GM18505 (cell line): ENCODE measurements around the gene TXNL1.

Source experiments
- ATAC-seq: cut with Tn5 transposase; IDR thresholded peaks from one replicate; pipeline ENCODE4 v1.9.1; 2021; ENCODE audit not compliant: unreplicated experiment
- POLR2A ChIP-seq: IDR thresholded peaks from 4 replicates; pipeline ENCODE4 v1.6.1; 2011; ENCODE audit warnings: borderline replicate concordance; ENCODE audit not compliant: insufficient read depth, insufficient read length; ENCODE audit errors: extremely low read depth

Gene TXNL1

GRCh38 chr18:56570978-56571377, 67.4 kb downstream of the TXNL1 start:
- no peak for TF ChIP-seq POLR2A
- no peak for ATAC-seq

GRCh38 chr18:56569416-56569815, 69.0 kb downstream of the TXNL1 start:
- TF ChIP-seq POLR2A: no peak
- ATAC-seq: no peak

GRCh38 chr18:56568986-56569385, 69.4 kb downstream of the TXNL1 start:
- TF ChIP-seq POLR2A: no peak
- ATAC-seq: no peak

- no peak for ATAC-seq
- no peak for TF ChIP-seq POLR2A
Observed at GRCh38 chr18:56565551-56566345, 72.6 kb downstream of the TXNL1 start.

- no peak for TF ChIP-seq POLR2A
- ATAC-seq: no peak
Observed at GRCh38 chr18:56565046-56565445, 73.3 kb downstream of the TXNL1 start.

GRCh38 chr18:56563568-56563967, 74.8 kb downstream of the TXNL1 start:
- TF ChIP-seq POLR2A: no peak
- ATAC-seq: no peak

- ATAC-seq: no peak
- no peak for TF ChIP-seq POLR2A
Observed at GRCh38 chr18:56562479-56562878, 75.9 kb downstream of the TXNL1 start.

GRCh38 chr18:56560992-56561391, 77.4 kb downstream of the TXNL1 start:
- ATAC-seq: no peak
- TF ChIP-seq POLR2A: no peak

GRCh38 chr18:56559044-56559443, 79.3 kb downstream of the TXNL1 start:
- TF ChIP-seq POLR2A: no peak
- no peak for ATAC-seq

- ATAC-seq: no peak
- no peak for TF ChIP-seq POLR2A
Observed at GRCh38 chr18:56556907-56557306, 81.5 kb downstream of the TXNL1 start.

- no peak for TF ChIP-seq POLR2A
- no peak for ATAC-seq
Observed at GRCh38 chr18:56550121-56550520, 88.3 kb downstream of the TXNL1 start.
